GF-D8 (cell line): ENCODE data around the gene IL1RL1.

Experiments used
- DNase-seq: peaks from one replicate; lab custom pipeline; 2025; lab: John Stamatoyannopoulos, UW

The IL1RL1 gene

GRCh38 chr2:102337012-102337411, 25.6 kb downstream of the IL1RL1 start:
- DNase-seq: no peak

- DNase-seq: no peak
These were observed 26.4 kb downstream of the IL1RL1 start for GRCh38 chr2:102337481-102338386.

DNA sequence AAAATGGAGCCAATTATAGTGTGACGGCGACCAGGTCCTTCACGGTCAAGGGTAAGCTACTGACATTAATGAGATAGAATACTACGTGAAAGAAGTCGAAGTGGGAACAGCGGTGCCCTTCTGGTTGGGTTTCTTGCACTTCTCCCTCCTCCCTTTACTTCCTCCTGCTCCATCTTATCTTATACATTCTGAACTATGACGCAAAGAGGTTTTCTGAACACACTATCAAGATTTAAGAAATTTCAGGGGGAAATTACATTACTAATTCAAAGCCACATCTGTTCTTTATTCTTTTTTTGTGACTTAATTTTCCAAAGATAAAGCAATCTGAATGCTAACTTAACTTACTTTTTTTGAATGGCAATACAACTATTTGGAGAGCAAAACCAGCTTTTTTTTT, 29.4 kb downstream of the IL1RL1 start:
- DNase-seq: peak; percentile 91

DNA sequence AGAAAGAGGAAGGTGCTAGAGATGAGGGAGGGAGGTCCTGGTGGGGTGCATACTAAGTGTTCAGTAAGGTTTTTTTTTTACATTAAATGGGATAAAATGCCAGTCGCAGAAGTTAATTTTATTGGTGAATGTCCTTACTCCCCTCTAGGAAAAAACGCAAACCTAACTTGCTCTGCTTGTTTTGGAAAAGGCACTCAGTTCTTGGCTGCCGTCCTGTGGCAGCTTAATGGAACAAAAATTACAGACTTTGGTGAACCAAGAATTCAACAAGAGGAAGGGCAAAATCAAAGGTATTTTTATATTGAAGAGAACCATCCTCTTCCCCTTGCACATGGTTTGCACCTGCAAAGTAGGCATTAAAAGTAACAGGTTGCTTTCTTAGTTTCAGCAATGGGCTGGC, 31.5 kb downstream of the IL1RL1 start:
- DNase-seq: no peak

DNA sequence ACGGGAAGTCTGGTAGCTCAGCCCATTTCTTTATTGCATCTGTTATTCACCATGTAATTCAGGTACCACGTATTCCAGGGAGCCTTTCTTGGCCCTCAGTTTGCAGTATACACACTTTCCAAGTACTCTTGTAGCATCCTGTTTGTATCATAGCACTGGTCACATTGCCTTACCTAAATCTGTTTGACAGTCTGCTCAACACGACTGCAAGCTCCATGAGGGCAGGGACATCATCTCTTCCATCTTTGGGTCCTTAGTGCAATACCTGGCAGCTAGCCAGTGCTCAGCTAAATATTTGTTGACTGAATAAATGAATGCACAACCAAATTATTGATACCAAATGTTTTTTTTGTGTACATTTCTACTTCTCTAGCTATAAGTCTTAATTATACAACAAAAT, 33.0 kb downstream of the IL1RL1 start:
- DNase-seq: no peak

- DNase-seq: no peak
These were observed 34.1 kb downstream of the IL1RL1 start for GRCh38 chr2:102345329-102345920.

- DNase-seq: no peak
These were observed 35.2 kb downstream of the IL1RL1 start for GRCh38 chr2:102346381-102347130.

- DNase-seq: no peak
These were observed 38.9 kb downstream of the IL1RL1 start for GRCh38 chr2:102350137-102350793.

DNA sequence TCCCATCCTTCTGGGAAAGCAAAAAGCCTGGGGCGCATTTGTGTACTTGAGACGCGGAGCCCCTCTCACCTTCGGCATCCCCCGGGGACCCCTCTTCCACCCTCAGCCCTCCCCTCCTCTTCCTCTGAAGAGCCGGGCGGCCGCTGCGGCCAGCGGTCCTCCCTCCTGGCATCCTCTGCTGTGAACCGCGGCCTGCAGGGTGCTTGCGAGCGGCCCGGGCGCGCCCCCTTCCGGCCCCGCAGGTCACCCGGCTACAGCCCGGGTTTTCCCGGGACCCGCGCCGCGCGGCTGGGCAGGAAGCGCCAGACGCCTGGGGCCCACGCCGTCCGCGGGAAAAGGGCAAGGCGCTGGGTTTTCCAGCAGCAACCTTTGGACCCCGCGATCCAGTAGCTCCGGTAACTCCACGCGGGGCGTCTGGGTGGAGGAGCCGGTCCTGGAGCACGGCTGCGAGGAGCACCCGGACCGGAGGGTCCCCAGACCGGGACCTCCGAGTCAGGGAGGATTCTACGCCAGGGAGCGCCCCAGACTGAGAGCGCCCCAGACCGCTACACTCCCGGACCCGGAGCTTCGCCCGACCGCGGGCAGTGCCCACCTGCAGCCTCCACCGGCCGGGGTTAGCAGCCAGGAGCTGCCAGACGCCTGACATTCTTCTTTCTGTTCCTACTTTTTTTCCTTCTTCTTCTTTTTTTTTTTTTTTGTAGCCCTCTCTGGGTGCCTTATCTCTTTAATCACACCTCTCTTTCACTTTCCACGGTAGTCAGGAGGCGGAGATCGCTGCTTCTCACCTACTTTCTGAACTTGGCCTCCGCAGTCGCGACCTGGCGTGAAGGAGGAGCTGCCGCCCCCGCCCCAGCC, 44.4 kb downstream of the IL1RL1 start, which contains the start of gene IL18R1:
Gene IL18R1, plus strand, starts transcription at position 271 of the 855 bp plus-strand sequence. CDS start 6,865 bp downstream, outside the sequence.
- peak; percentile 53 for DNase-seq

DNA sequence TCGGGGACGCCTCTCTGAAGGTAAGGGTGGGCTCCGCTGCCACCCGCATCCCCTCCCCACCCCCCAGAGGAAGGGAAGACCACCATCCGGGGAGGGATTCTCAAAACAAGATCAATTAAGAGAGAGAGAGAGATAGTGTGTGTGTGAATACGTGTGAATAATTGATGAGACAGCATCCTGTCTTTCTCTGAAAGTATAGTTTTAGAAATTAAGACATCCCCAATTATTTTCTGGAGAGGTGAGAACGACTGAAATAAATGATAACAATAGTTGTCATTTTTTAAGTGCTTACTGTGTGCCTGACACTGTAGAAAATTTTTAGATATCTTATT, 45.0 kb downstream of the IL1RL1 start:
- DNase-seq: no peak

DNA sequence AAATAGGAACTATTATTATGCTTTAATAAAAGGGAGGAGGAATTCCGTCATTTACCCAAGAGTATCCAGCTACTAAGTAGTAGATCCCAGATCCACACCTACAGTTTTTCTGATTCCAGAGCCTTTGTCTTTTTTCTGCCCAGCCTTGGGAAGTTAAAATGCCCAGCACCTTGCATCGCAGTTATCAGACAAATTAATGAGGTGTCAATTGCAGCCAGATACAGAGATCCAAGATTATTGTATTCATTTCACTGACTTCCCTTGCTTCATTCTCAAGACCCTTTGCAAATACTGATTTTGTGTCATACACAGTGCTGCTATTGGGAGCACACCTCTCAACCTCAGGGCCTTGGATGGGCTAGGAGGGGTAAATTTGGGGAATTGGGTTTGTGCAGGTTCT, 45.4 kb downstream of the IL1RL1 start:
- no peak for DNase-seq

GRCh38 chr2:102357937-102358336, 46.6 kb downstream of the IL1RL1 start:
- DNase-seq: peak; percentile 6

GRCh38 chr2:102358496-102358895, 47.1 kb downstream of the IL1RL1 start:
- no peak for DNase-seq

- no peak for DNase-seq
These were observed 48.2 kb downstream of the IL1RL1 start for GRCh38 chr2:102359527-102359926.

- no peak for DNase-seq
These were observed 50.4 kb downstream of the IL1RL1 start for GRCh38 chr2:102361632-102362241.

DNA sequence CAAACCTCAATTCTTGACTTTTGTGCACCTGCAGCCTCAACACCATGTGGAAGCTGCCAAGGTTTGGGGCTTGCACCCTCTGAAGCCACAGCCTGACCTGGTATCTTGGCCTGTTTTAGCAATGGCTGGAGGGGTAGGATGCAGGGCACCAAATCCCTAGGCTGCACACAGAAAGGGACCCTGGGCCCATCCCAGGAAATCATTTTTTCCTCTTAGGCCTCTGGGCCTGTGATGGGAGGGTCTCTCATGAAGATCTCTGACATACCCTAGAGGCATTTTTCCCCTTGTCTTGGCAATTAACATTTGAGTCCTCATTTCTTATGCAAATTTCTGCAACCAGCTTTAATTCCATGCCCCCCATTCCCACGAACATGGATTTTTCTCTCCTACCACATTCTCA, 54.4 kb downstream of the IL1RL1 start:
- DNase-seq: no peak

- DNase-seq: no peak
These were observed 55.2 kb downstream of the IL1RL1 start for GRCh38 chr2:102366406-102367112.

- no peak for DNase-seq
These were observed 56.1 kb downstream of the IL1RL1 start for GRCh38 chr2:102367331-102367971.

GRCh38 chr2:102368461-102369109, 57.2 kb downstream of the IL1RL1 start:
- no peak for DNase-seq
